Astrocyte (in vitro differentiated cells and primary cell): ENCODE results near the gene FLG. TPM values are rescaled to one million over a fixed set of nuclear protein-coding genes. Genes with fewer than 3 reads are reported as not detected.

Experiments
- DNase-seq: peaks from one replicate; pipeline ENCODE4 v3.0.0-alpha.2; 2010; ENCODE audit warnings: low read depth
- FAIRE-seq: peaks from 2 replicates; lab custom pipeline; 2011; peaks lifted over from hg19 to GRCh38; lab: Jason Lieb, UNC
- H2AFZ ChIP-seq: 2 replicates; pipeline ENCODE4 v1.6.0; 2012; ENCODE audit warnings: low read depth, low read length, inconsistent platforms
- H3K27ac ChIP-seq: 2 replicates; pipeline ENCODE4 v1.5.1; 2011; ENCODE audit warnings: low read depth, low read length, inconsistent platforms
- H3K27me3 ChIP-seq: 2 replicates; pipeline ENCODE4 v1.6.0; 2011; ENCODE audit warnings: low read length, inconsistent platforms; ENCODE audit not compliant: insufficient read depth
- H3K36me3 ChIP-seq: 2 replicates; pipeline ENCODE4 v1.5.1; 2011; ENCODE audit warnings: low read length, inconsistent platforms; ENCODE audit not compliant: insufficient read depth
- H3K4me1 ChIP-seq: 2 replicates; pipeline ENCODE4 v1.5.1; 2011; ENCODE audit warnings: low read length, inconsistent platforms; ENCODE audit not compliant: insufficient read depth
- H3K4me2 ChIP-seq: 2 replicates; pipeline ENCODE4 v1.6.0; 2012; ENCODE audit warnings: low read length, inconsistent platforms
- H3K4me3 ChIP-seq: 2 replicates; pipeline ENCODE4 v1.5.1; 2011; ENCODE audit warnings: low read depth, mild to moderate bottlenecking, low read length, inconsistent platforms; ENCODE audit not compliant: insufficient read depth
- H3K79me2 ChIP-seq: 2 replicates; pipeline ENCODE4 v1.6.0; 2012; ENCODE audit warnings: mild to moderate bottlenecking, low read length, inconsistent platforms; ENCODE audit not compliant: insufficient read depth
- H3K9ac ChIP-seq: 2 replicates; pipeline ENCODE4 v1.6.0; 2012; ENCODE audit warnings: mild to moderate bottlenecking, low read length, inconsistent platforms
- H3K9me3 ChIP-seq: 2 replicates; pipeline ENCODE4 v1.5.1; 2012; ENCODE audit warnings: low read depth, mild to moderate bottlenecking, low read length, inconsistent platforms; ENCODE audit not compliant: insufficient read depth
- H4K20me1 ChIP-seq: 2 replicates; pipeline ENCODE4 v1.6.0; 2012; ENCODE audit warnings: low read length, inconsistent platforms; ENCODE audit not compliant: insufficient read depth
- H3K27ac Mint-ChIP-seq: one replicate; pipeline ENCODE4 v1.8.0; 2021; ENCODE audit warnings: mild to moderate bottlenecking, mixed read lengths; ENCODE audit not compliant: unreplicated experiment
- H3K27me3 Mint-ChIP-seq: one replicate; pipeline ENCODE4 v1.8.0; 2021; ENCODE audit warnings: low read depth, mixed read lengths; ENCODE audit not compliant: unreplicated experiment
- H3K36me3 Mint-ChIP-seq: one replicate; pipeline ENCODE4 v1.8.0; 2021; ENCODE audit warnings: low read depth, mixed read lengths; ENCODE audit not compliant: unreplicated experiment
- H3K4me1 Mint-ChIP-seq: one replicate; pipeline ENCODE4 v1.8.0; 2021; ENCODE audit warnings: low read depth, mixed read lengths; ENCODE audit not compliant: unreplicated experiment
- H3K4me3 Mint-ChIP-seq: one replicate; pipeline ENCODE4 v1.8.0; 2021; ENCODE audit warnings: mild to moderate bottlenecking, moderate library complexity, mixed read lengths; ENCODE audit not compliant: unreplicated experiment
- H3K9me3 Mint-ChIP-seq: one replicate; pipeline ENCODE4 v1.8.0; 2021; ENCODE audit warnings: mild to moderate bottlenecking, mixed read lengths; ENCODE audit not compliant: unreplicated experiment
- EZH2 ChIP-seq: IDR thresholded peaks from 2 replicates; pipeline ENCODE4 v1.6.1; 2012; ENCODE audit warnings: mild to moderate bottlenecking, low read length, inconsistent platforms; ENCODE audit not compliant: insufficient read depth
- total RNA-seq: library from RNA; stranded (reverse); gene quantifications from 2 replicates; pipeline ENCODE4 v1.2.1, GENCODE V29; 2021
- TF ChIP-seq, protein P1 (sequence below): IDR thresholded peaks from 2 replicates; pipeline ENCODE4 v1.5.1; 2011; ENCODE audit warnings: low read depth, mild to moderate bottlenecking, inconsistent platforms, low read length, moderate library complexity; ENCODE audit not compliant: insufficient read depth

Gene FLG
- total RNA-seq, 1 donor from 2014 or later = 4.4 TPM

GRCh38 chr1:152367436-152367835, 42.4 kb upstream of the FLG start:
- no peaks in the 10 kb centered on the region for H3K9me3 ChIP-seq

DNA sequence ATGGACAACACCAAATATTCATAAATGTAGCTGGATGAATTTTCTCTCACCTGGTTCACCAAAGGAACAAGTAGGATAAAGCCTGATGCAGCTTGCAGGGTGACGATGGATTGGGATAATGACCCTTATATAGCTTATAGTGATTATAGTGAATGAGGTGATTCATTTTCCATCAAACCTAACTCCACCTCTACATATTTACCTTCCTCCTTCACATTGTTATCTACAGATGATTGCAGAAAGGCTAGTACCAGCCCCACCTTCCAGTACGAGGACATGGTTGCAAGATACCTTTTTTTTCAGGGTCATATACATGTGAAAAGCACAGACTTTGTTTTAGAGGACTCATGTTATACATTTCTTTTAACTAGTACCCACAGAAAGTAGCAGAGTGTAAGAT, 34.9 kb upstream of the FLG start, which contains the start of gene FLG2:
FLG2 (minus strand) TSS at position 101 of the 400 bp plus-strand sequence. CDS start 1,122 bp downstream, outside the sequence.
- Histone ChIP-seq H3K27me3 (no peaks in the 10 kb centered on the region), H3K9ac (no peak within 1 kb of the TSS), H3K4me3 (no peak within 1 kb of the TSS), H3K4me1 (no peaks in the 10 kb centered on the region), H4K20me1 (no peaks in the 10 kb centered on the region), H3K27ac (no peak within 1 kb of the TSS), H3K36me3 (no peaks in the 10 kb centered on the region), H3K9me3 (peaks cover 10% of the 10 kb centered on the region), H2AFZ (no peak within 1 kb of the TSS), H3K79me2 (no peaks in the 10 kb centered on the region), H3K4me2 (no peak within 1 kb of the TSS)
- Mint-ChIP-seq H3K9me3 (peaks cover 5% of the 10 kb centered on the region), H3K4me3 (no peak within 1 kb of the TSS), H3K27me3 (no peaks in the 10 kb centered on the region), H3K27ac (no peak within 1 kb of the TSS), H3K4me1 (peaks cover 6% of the 10 kb centered on the region), H3K36me3 (peaks cover 12% of the 10 kb centered on the region)
- TF ChIP-seq, protein P1, sequence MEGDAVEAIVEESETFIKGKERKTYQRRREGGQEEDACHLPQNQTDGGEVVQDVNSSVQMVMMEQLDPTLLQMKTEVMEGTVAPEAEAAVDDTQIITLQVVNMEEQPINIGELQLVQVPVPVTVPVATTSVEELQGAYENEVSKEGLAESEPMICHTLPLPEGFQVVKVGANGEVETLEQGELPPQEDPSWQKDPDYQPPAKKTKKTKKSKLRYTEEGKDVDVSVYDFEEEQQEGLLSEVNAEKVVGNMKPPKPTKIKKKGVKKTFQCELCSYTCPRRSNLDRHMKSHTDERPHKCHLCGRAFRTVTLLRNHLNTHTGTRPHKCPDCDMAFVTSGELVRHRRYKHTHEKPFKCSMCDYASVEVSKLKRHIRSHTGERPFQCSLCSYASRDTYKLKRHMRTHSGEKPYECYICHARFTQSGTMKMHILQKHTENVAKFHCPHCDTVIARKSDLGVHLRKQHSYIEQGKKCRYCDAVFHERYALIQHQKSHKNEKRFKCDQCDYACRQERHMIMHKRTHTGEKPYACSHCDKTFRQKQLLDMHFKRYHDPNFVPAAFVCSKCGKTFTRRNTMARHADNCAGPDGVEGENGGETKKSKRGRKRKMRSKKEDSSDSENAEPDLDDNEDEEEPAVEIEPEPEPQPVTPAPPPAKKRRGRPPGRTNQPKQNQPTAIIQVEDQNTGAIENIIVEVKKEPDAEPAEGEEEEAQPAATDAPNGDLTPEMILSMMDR = no peak
- no peak for TF ChIP-seq EZH2
- no peak for FAIRE-seq
- no peak for DNase-seq

More at GRCh38 chr1:152367436-152367835, 42.4 kb upstream of the FLG start:
- Histone ChIP-seq H3K27ac (no peak overlapping the region), H2AFZ (no peak overlapping the region), H4K20me1 (no peaks in the 10 kb centered on the region), H3K36me3 (no peaks in the 10 kb centered on the region), H3K4me3 (no peak overlapping the region), H3K4me2 (no peak overlapping the region), H3K9ac (no peak overlapping the region), H3K4me1 (no peaks in the 10 kb centered on the region), H3K27me3 (no peaks in the 10 kb centered on the region), H3K79me2 (no peaks in the 10 kb centered on the region)
- TF ChIP-seq EZH2 = no peak
- TF ChIP-seq, protein P1 = no peak
- no peaks in the 10 kb centered on the region for H3K27me3 Mint-ChIP-seq
- no peak overlapping the region for H3K27ac Mint-ChIP-seq
- peaks cover 4% of the 10 kb centered on the region for H3K9me3 Mint-ChIP-seq
- no peak overlapping the region for H3K4me3 Mint-ChIP-seq
- peaks cover 3% of the 10 kb centered on the region for H3K36me3 Mint-ChIP-seq
- FAIRE-seq (no peak), DNase-seq (no peak)
- peaks cover 26% of the 10 kb centered on the region for H3K4me1 Mint-ChIP-seq

- no peaks in the 10 kb centered on the region for H3K79me2 ChIP-seq
- no peak overlapping the region for H3K27ac ChIP-seq
- H3K9me3 ChIP-seq = peaks cover 16% of the 10 kb centered on the region
- H3K27me3 ChIP-seq = no peaks in the 10 kb centered on the region
- Mint-ChIP-seq H3K36me3 (peaks cover 16% of the 10 kb centered on the region), H3K27me3 (peaks cover 2% of the 10 kb centered on the region), H3K27ac (no peak overlapping the region), H3K4me1 (no peaks in the 10 kb centered on the region), H3K4me3 (no peak overlapping the region), H3K9me3 (peaks cover 23% of the 10 kb centered on the region)
- DNase-seq (no peak), FAIRE-seq (no peak)
- H3K4me1 ChIP-seq = no peaks in the 10 kb centered on the region
- TF ChIP-seq, protein P1 = no peak
- no peak for TF ChIP-seq EZH2
- no peaks in the 10 kb centered on the region for H4K20me1 ChIP-seq
- H3K4me3 ChIP-seq = no peak overlapping the region
- H3K9ac ChIP-seq = no peak overlapping the region
- H3K36me3 ChIP-seq = no peaks in the 10 kb centered on the region
- H2AFZ ChIP-seq = no peak overlapping the region
- H3K4me2 ChIP-seq = no peak overlapping the region
Observed at GRCh38 chr1:152356736-152357135, 31.7 kb upstream of the FLG start.
